Measurements from ENCODE around the gene POPDC2. TPM values are rescaled to one million over a fixed set of nuclear protein-coding genes. Genes with fewer than 3 reads are reported as not detected.

Gene POPDC2
- total and polyA plus RNA-seq, 11 donors = 511 to 1,022 (median 768) TPM

- TF ChIP-seq, protein P1, sequence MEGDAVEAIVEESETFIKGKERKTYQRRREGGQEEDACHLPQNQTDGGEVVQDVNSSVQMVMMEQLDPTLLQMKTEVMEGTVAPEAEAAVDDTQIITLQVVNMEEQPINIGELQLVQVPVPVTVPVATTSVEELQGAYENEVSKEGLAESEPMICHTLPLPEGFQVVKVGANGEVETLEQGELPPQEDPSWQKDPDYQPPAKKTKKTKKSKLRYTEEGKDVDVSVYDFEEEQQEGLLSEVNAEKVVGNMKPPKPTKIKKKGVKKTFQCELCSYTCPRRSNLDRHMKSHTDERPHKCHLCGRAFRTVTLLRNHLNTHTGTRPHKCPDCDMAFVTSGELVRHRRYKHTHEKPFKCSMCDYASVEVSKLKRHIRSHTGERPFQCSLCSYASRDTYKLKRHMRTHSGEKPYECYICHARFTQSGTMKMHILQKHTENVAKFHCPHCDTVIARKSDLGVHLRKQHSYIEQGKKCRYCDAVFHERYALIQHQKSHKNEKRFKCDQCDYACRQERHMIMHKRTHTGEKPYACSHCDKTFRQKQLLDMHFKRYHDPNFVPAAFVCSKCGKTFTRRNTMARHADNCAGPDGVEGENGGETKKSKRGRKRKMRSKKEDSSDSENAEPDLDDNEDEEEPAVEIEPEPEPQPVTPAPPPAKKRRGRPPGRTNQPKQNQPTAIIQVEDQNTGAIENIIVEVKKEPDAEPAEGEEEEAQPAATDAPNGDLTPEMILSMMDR (IDR thresholded peaks at IDR 0.05) = no peak
- no peak for TF ChIP-seq POLR2A (IDR thresholded peaks at IDR 0.05)
- 73 to 78% (median 76%) methylated on average over 7 of the region's 7 CpGs for WGBS, 4 donors
- Histone ChIP-seq H3K4me3 (peak overlapping the region in 1 of 12 donors; percentile 1), H3K4me1 (no peaks in the 10 kb centered on the region), H3K9me3 (no peaks in the 10 kb centered on the region), H3K27me3 (no peaks in the 10 kb centered on the region), H3K27ac (no peak overlapping the region), H3K36me3 (no peaks in the 10 kb centered on the region)
- intact Hi-C loops (cut with DNase I) = no loop called here
- ATAC-seq (peak in 1 of 4 donors; percentile 44), DNase-seq (no peak)
Measured at GRCh38 chr3:119619094-119619493, 41.3 kb downstream of the POPDC2 start.

GRCh38 chr3:119616056-119616455, 44.3 kb downstream of the POPDC2 start:
- Histone ChIP-seq H3K27ac (no peak overlapping the region), H3K27me3 (no peaks in the 10 kb centered on the region), H3K4me1 (no peaks in the 10 kb centered on the region), H3K4me3 (no peak overlapping the region), H3K36me3 (no peaks in the 10 kb centered on the region), H3K9me3 (no peaks in the 10 kb centered on the region)
- TF ChIP-seq, protein P1 (IDR thresholded peaks at IDR 0.05) = no peak
- TF ChIP-seq POLR2A (IDR thresholded peaks at IDR 0.05) = no peak
- ATAC-seq = no peak
- intact Hi-C loops (cut with DNase I) = no loop called here
- 75 to 93% (median 84%) methylated on average over 4 of the region's 4 CpGs for WGBS, 4 donors
- no peak for DNase-seq

- intact Hi-C loops (cut with DNase I) = no loop called here
- Histone ChIP-seq H3K27me3 (no peaks in the 10 kb centered on the region), H3K4me1 (no peaks in the 10 kb centered on the region), H3K9me3 (no peaks in the 10 kb centered on the region), H3K4me3 (no peak overlapping the region), H3K27ac (no peak overlapping the region), H3K36me3 (no peaks in the 10 kb centered on the region)
- WGBS, 4 donors = 87 to 95% (median 90%) methylated on average over 4 of the region's 4 CpGs
- ATAC-seq = no peak
- no peak for DNase-seq
- TF ChIP-seq, protein P1 (IDR thresholded peaks at IDR 0.05) = no peak
- TF ChIP-seq POLR2A (IDR thresholded peaks at IDR 0.05) = no peak
Measured at GRCh38 chr3:119613872-119614271, 46.5 kb downstream of the POPDC2 start.

- ATAC-seq = no peak
- WGBS, 4 donors = 92 to 97% (median 93%) methylated on average over 1 of the region's 1 CpG
- intact Hi-C loops (cut with DNase I) = no loop called here
Measured at GRCh38 chr3:119613201-119613600, 47.2 kb downstream of the POPDC2 start.

More at GRCh38 chr3:119613201-119613600, 47.2 kb downstream of the POPDC2 start:
- Histone ChIP-seq H3K27ac (no peak overlapping the region), H3K4me3 (no peak overlapping the region), H3K9me3 (no peaks in the 10 kb centered on the region), H3K4me1 (no peaks in the 10 kb centered on the region), H3K36me3 (no peaks in the 10 kb centered on the region), H3K27me3 (no peaks in the 10 kb centered on the region)
- no peak for TF ChIP-seq POLR2A (IDR thresholded peaks at IDR 0.05)
- TF ChIP-seq, protein P1 (IDR thresholded peaks at IDR 0.05) = no peak
- no peak for DNase-seq
